Adrenal gland (tissue), 19 donors: ENCODE data around the gene SUFU. TPM values are rescaled to one million over a fixed set of nuclear protein-coding genes. Genes with fewer than 3 reads are reported as not detected.
A peak's percentile ranks its signal among the peaks of the same experiment; 100 is the strongest.
"Not testable (repeated sequence)": the region's sequence is repeated elsewhere in the genome, so short reads cannot be mapped to it uniquely, and the experiment has no call there.

Source experiments
- DNase-seq, 7 donors: peaks; one replicate each; pipeline ENCODE4 v3.0.0-alpha.2; 2019 to 2020
- H3K27ac ChIP-seq, 5 donors: fragments of 200-600 bp; sonication (generic) in 4 of 5; 1 replicate in 3 of 5; 2 replicates in 2 of 5; pipeline versions ENCODE4 v1.5.1 to v1.8.0; 2016 to 2020; ENCODE audit warnings: mild to moderate bottlenecking in 1 of 5
- H3K27me3 ChIP-seq: fragments of 200-600 bp; 2 replicates; pipeline ENCODE4 v1.8.0; 2021
- H3K36me3 ChIP-seq, 2 donors: fragments of 200-600 bp; replicated peaks in 1 of 2; 1 replicate in 1 of 2; 2 replicates in 1 of 2; pipeline versions ENCODE4 v1.5.1 to v1.8.0; 2018 to 2022
- H3K4me1 ChIP-seq, 2 donors: fragments of 200-600 bp; replicated peaks in 1 of 2; 1 replicate in 1 of 2; 2 replicates in 1 of 2; pipeline versions ENCODE4 v1.5.1 to v1.8.0; 2018 to 2021
- H3K4me3 ChIP-seq, 4 donors: fragments of 200-600 bp; sonication (generic) in 3 of 4; one replicate each; pipeline ENCODE4 v1.5.1; 2016 to 2018
- H3K9me3 ChIP-seq, 3 donors: fragments of 200-600 bp; sonication (generic) in 1 of 3; replicated peaks in 1 of 3; 1 replicate in 2 of 3; 2 replicates in 1 of 3; pipeline versions ENCODE4 v1.5.1 to v1.8.0; 2016 to 2021
- POLR2A ChIP-seq, 2 donors: fragments of 450-650 bp; IDR thresholded peaks; one replicate each; pipeline ENCODE4 v1.6.1; 2017; ENCODE audit warnings: antibody characterized with exemption in 2 of 2, mild to moderate bottlenecking in 2 of 2, moderate library complexity in 1 of 2
- WGBS, 4 donors: extraction: QIAGEN DNeasy Blood & Tissue Kit in 2 of 4; methylation state at CpG; one replicate each; pipeline versions ENCODE4 v1.1.5 to v1.1.7; 2013 to 2017; 5-methylcytosine and 5-hydroxymethylcytosine counted together
- intact Hi-C, 2 donors: fragments of 100-400 bp; cut with DNase I; formaldehyde crosslinking; loops; one replicate each; pipeline versions ENCODE4 v1.14.1 to v1.15.0; 2022 to 2023
- long read RNA-seq, 10 donors: library from polyadenylated mRNA in 3 of 10; unstranded in 2 of 10; stranded (forward) in 1 of 10; transcript quantifications; one replicate each; pipeline ENCODE4 v2.0.0 and lab custom pipeline, GENCODE V29; 2021 to 2026
- polyA plus RNA-seq, 3 donors: library from polyadenylated mRNA; stranded (reverse); fragments of 200-250 nt in 2 of 3; fragments of 350-450 nt in 1 of 3; fragmentation: Illumina TruSeq in 1 of 3; extraction: RNeasy Lipid Tissue Mini Kit (QIAGEN cat#74804) in 1 of 3; gene quantifications; one replicate each; pipeline ENCODE4 v1.2.3, GENCODE V29; 2013 to 2014
- total RNA-seq, 9 donors: library from RNA; depleted of rRNA in 4 of 9; stranded (reverse); fragments of >200 nt in 4 of 9; fragments of 120-200 nt in 1 of 9; fragmentation: NEBNext Ultra II Directional in 1 of 9; extraction: Animal tissue kit (Norgen Biotek cat#: 25700) in 1 of 9; gene quantifications; one replicate each; pipeline versions ENCODE4 v1.1.0 to v1.2.4, GENCODE V29; 2013 to 2023
- TF ChIP-seq, protein P1 (sequence below), 6 experiments: fragments of 450-650 bp in 4 of 6; fragments of 200-600 bp in 2 of 6; sonication (generic) in 1 of 6; IDR thresholded peaks; 1 replicate in 5 of 6; 2 replicates in 1 of 6; pipeline versions ENCODE4 v1.5.1 to v1.8.0; 2016 to 2021; ENCODE audit warnings: antibody characterized with exemption in 6 of 6, mild to moderate bottlenecking in 2 of 6, moderate library complexity in 1 of 6
- donor health status: healthy with polysubstance abuse.
- donor health status: Bipolar disorder and iron deficiency.
- donor health status: DM: yes; HTN: yes; CAD: no.
- donor health status: DM: no; HTN: no; CAD: no.
- donor health status: DM: no; HTN: no; CAD: no.
- donor health status: DM: yes; HTN: yes; CAD: no.

The SUFU gene
- total RNA-seq (10 to 100 TPM in 6 of 9 donors, 1 to 10 TPM in 3; 5.8 to 20.2 (median 12.5) TPM), polyA plus RNA-seq (10 to 100 TPM in 1 of 3 donors, 1 to 10 TPM in 2; 4.3 to 11.8 (median 8.3) TPM)
- long read RNA-seq, donor 1, full-length matches to known transcripts = 2 of 2 reads
- long read RNA-seq, donor 1, partial matches to known transcripts = 0 of 2 reads
- long read RNA-seq, donor 1, other reads (novel, unspliced or antisense) = 0 of 2 reads
- long read RNA-seq, donor 2 = 0 reads
- long read RNA-seq, donor 3 = 0 reads
- long read RNA-seq, donor 4, partial matches to known transcripts = 0 of 4 reads
- long read RNA-seq, donor 4, other reads (novel, unspliced or antisense) = 4 of 4 reads
- long read RNA-seq, donor 5, full-length matches to known transcripts = 1 of 10 reads
- long read RNA-seq, donor 5, partial matches to known transcripts = 1 of 10 reads
- long read RNA-seq, donor 5, other reads (novel, unspliced or antisense) = 8 of 10 reads
- long read RNA-seq, donor 6 = 0 reads
- long read RNA-seq, donor 7 = 0 reads
- long read RNA-seq, donor 8, full-length matches to known transcripts = 2 of 2 reads
- long read RNA-seq, donor 8, partial matches to known transcripts = 0 of 2 reads
- long read RNA-seq, donor 8, other reads (novel, unspliced or antisense) = 0 of 2 reads
- long read RNA-seq, donor 9, partial matches to known transcripts = 0 of 1 reads
- long read RNA-seq, donor 9, other reads (novel, unspliced or antisense) = 0 of 1 reads
- long read RNA-seq, donor 10, partial matches to known transcripts = 0 of 1 reads
- long read RNA-seq, donor 10, other reads (novel, unspliced or antisense) = 0 of 1 reads

DNA sequence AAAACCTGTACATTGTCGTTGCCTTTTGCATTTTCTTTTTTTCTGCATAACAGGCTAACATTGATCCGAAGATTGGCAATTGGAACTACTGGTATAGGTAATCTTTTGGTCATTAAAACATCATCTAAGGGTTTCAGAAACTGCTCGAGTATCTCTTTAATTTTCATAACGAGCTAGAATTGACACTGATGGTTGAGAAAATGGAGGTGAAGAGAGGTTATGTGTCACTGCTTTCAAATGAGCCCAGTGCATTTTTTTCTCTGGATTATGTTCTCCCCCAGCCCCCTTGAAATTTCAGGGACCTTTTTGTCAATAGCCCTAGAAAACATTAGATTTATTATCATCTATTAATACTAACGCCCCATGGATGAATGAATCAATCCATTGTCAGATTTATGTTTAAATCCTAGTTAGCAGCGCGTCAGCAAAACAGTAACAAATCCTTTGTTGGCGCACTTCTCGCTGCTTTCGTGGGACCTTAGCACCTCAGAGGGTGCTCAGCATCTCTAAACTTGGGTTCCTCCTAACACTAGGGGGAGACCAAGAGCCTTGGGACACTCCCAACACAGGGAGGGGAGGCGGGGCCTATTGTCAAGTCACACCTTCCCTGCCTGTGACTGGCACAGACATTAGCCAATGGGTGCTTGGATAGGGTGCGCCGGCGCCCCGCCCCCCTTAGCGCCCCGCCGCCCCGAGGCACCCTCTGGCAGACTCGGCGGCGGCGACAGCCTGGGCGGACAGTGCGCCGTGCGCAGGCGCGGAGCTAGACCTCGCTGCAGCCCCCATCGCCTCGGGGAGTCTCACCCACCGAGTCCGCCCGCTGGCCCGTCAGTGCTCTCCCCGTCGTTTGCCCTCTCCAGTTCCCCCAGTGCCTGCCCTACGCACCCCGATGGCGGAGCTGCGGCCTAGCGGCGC lies at the start of gene SUFU:
SUFU (plus strand) TSS at position 709 of the 915 bp plus-strand sequence; CDS start at position 890, 181 bp downstream.
- peaks cover 8 to 33% of the 10 kb centered on the region in 2 donors for H3K4me1 ChIP-seq

DNA sequence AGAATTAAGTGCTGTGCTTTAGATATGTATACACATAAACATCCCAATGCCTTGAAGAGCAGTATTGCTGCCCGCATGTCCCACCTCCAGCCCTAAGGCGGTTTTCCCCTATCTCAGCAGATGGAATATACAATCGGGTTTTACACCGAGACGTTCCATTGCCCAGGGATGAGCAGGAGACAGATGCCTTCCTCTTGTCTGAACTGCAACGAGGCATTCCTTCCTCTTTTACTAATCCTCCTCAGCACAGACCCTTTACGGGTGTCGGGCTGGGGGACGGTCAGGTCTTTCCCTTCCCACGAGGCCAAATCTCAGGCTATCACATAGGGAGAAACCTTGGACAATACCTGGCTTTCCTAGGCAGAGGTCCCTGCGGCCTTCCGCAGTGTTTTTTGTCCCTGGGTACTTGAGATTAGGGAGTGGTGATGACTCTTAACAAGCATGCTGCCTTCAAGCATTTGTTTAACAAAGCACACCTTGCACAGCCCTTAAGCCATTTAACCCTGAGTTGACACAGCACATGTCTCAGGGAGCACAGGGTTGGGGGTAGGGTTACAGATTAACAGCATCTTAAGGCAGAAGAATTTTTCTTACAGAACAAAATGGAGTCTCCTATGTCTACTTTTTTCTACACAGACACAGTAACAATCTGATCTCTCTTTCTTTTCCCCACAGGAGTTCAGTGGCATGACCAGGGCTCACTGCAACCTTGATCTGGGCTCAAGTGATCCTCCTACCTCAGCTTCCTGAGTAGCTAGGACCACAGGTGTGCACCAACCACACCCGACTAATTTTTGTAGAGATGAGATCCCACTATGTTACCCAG lies 48.9 kb upstream of the SUFU start:
- 74 to 81% (median 77%) methylated on average over 13 of the region's 13 CpGs for WGBS, 4 donors
- intact Hi-C loops, H3K36me3 ChIP-seq: not testable (repeated sequence)

More for the DNA sequence above, at the start of gene SUFU:
- intact Hi-C loops = loop anchor here (5.0 kb wide), 2 partner anchors 79 to 89 kb away; no protein-coding TSS in a partner anchor
- DNase-seq = peak; percentile 98 to 100 (median 99)
- Histone ChIP-seq H3K36me3 (no peaks in the 10 kb centered on the region), H3K27ac (peak within 1 kb of the TSS in 4 of 5 donors; percentile 65 to 92 (median 76)), H3K9me3 (no peaks in the 10 kb centered on the region), H3K4me3 (peak within 1 kb of the TSS; percentile 80 to 94 (median 82)), H3K27me3 (no peaks in the 10 kb centered on the region)
- peak in 1 of 2 donors; percentile 53 for TF ChIP-seq POLR2A (IDR thresholded peaks at IDR 0.05)
- TF ChIP-seq, protein P1, sequence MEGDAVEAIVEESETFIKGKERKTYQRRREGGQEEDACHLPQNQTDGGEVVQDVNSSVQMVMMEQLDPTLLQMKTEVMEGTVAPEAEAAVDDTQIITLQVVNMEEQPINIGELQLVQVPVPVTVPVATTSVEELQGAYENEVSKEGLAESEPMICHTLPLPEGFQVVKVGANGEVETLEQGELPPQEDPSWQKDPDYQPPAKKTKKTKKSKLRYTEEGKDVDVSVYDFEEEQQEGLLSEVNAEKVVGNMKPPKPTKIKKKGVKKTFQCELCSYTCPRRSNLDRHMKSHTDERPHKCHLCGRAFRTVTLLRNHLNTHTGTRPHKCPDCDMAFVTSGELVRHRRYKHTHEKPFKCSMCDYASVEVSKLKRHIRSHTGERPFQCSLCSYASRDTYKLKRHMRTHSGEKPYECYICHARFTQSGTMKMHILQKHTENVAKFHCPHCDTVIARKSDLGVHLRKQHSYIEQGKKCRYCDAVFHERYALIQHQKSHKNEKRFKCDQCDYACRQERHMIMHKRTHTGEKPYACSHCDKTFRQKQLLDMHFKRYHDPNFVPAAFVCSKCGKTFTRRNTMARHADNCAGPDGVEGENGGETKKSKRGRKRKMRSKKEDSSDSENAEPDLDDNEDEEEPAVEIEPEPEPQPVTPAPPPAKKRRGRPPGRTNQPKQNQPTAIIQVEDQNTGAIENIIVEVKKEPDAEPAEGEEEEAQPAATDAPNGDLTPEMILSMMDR (IDR thresholded peaks at IDR 0.05) = peak; percentile 78 to 96 (median 92)
- 0 to 2% (median 1%) methylated on average over 11 to 44 of the region's 44 CpGs for WGBS, 4 donors

DNA sequence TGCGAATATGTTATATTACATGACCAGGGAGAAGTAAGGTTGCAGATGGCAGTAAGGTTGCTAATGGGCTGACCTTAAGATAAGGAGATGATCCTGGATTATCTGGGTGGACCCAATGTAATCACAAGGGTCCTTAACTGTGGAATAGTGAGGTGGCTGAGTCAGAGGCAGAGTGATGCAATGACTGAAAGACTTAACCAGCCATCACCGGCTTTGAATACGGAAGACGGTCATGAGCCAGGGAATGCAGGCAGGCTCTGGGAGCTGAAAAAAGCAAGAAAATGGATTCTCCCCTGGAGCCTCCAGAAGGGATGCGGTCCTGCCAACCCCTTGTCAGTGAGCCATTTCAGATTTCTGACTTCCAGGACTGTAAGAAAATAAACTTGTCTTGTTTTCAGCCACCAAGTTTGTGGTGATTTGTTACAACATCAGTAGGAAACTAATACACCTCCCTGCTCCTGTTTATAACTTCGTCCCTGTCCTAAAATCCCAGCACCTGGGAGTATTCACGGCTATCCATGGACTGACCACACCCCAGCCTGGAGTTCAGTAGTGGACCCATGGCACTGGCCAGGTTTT lies 47.8 kb upstream of the SUFU start:
- no peaks in the 10 kb centered on the region for H3K27me3 ChIP-seq
- no peak overlapping the region for H3K4me3 ChIP-seq
- no peaks in the 10 kb centered on the region for H3K36me3 ChIP-seq
- H3K27ac ChIP-seq = peak overlapping the region in 2 of 5 donors; percentile 17 to 46
- H3K9me3 ChIP-seq = no peaks in the 10 kb centered on the region
- intact Hi-C loops = no loop called here
- TF ChIP-seq POLR2A (IDR thresholded peaks at IDR 0.05) = no peak
- TF ChIP-seq, protein P1 (IDR thresholded peaks at IDR 0.05) = no peak
- peaks cover 4 to 24% of the 10 kb centered on the region in 2 donors for H3K4me1 ChIP-seq
- 75 to 89% (median 78%) methylated on average over 7 of the region's 7 CpGs for WGBS, 4 donors
- DNase-seq = peak in 2 of 7 donors; percentile 48 to 57

More for the DNA sequence above, 48.9 kb upstream of the SUFU start:
- not testable (repeated sequence) for H3K27me3 ChIP-seq, DNase-seq, H3K4me3 ChIP-seq, H3K9me3 ChIP-seq
- Histone ChIP-seq H3K4me1 (peaks cover 4 to 24% of the 10 kb centered on the region in 2 donors), H3K27ac (peak overlapping the region in 1 of 5 donors; percentile 65)
